Measurements from ENCODE around the gene EGR2.

- TF ChIP-seq, protein P1, sequence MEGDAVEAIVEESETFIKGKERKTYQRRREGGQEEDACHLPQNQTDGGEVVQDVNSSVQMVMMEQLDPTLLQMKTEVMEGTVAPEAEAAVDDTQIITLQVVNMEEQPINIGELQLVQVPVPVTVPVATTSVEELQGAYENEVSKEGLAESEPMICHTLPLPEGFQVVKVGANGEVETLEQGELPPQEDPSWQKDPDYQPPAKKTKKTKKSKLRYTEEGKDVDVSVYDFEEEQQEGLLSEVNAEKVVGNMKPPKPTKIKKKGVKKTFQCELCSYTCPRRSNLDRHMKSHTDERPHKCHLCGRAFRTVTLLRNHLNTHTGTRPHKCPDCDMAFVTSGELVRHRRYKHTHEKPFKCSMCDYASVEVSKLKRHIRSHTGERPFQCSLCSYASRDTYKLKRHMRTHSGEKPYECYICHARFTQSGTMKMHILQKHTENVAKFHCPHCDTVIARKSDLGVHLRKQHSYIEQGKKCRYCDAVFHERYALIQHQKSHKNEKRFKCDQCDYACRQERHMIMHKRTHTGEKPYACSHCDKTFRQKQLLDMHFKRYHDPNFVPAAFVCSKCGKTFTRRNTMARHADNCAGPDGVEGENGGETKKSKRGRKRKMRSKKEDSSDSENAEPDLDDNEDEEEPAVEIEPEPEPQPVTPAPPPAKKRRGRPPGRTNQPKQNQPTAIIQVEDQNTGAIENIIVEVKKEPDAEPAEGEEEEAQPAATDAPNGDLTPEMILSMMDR (IDR thresholded peaks at IDR 0.05): no peak
- TF ChIP-seq POLR2AphosphoS5 (IDR thresholded peaks at IDR 0.05; ENCODE audit: low read depth, low read length) (no peak), TCF7L2 (IDR thresholded peaks at IDR 0.05; ENCODE audit: low read depth, low read length) (no peak)
- TF ChIP-seq, protein P2, sequence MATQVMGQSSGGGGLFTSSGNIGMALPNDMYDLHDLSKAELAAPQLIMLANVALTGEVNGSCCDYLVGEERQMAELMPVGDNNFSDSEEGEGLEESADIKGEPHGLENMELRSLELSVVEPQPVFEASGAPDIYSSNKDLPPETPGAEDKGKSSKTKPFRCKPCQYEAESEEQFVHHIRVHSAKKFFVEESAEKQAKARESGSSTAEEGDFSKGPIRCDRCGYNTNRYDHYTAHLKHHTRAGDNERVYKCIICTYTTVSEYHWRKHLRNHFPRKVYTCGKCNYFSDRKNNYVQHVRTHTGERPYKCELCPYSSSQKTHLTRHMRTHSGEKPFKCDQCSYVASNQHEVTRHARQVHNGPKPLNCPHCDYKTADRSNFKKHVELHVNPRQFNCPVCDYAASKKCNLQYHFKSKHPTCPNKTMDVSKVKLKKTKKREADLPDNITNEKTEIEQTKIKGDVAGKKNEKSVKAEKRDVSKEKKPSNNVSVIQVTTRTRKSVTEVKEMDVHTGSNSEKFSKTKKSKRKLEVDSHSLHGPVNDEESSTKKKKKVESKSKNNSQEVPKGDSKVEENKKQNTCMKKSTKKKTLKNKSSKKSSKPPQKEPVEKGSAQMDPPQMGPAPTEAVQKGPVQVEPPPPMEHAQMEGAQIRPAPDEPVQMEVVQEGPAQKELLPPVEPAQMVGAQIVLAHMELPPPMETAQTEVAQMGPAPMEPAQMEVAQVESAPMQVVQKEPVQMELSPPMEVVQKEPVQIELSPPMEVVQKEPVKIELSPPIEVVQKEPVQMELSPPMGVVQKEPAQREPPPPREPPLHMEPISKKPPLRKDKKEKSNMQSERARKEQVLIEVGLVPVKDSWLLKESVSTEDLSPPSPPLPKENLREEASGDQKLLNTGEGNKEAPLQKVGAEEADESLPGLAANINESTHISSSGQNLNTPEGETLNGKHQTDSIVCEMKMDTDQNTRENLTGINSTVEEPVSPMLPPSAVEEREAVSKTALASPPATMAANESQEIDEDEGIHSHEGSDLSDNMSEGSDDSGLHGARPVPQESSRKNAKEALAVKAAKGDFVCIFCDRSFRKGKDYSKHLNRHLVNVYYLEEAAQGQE (IDR thresholded peaks at IDR 0.05; ENCODE audit: insufficient read depth in 1 of 2, low read depth in 2 of 2, low read length in 1 of 2): no peak
Measured at GRCh38 chr10:62790019-62790555, 26.1 kb downstream of the EGR2 start.

Measured in Panc1 (cell line).